Mucosa of descending colon (tissue), 3 donors: ENCODE measurements around the gene CPN1. TPM values are rescaled to one million over a fixed set of nuclear protein-coding genes. Genes with fewer than 3 reads are reported as not detected.

ENCODE experiments used
- ATAC-seq: fragments of 200-7000 bp; cut with Tn5 transposase; one replicate; pipeline ENCODE4 v1.9.1; 2020; ENCODE audit warnings: mild to moderate bottlenecking, moderate library complexity
- DNase-seq, 3 donors: peaks; one replicate each; pipeline ENCODE4 v3.0.0-alpha.2; 2020
- H3K36me3 ChIP-seq: fragments of 200-600 bp; one replicate; pipeline ENCODE4 v1.8.0; 2021; ENCODE audit warnings: low read depth, mild to moderate bottlenecking
- H3K4me1 ChIP-seq: fragments of 200-600 bp; one replicate; pipeline ENCODE4 v1.8.0; 2021; ENCODE audit warnings: low read depth, mild to moderate bottlenecking
- H3K4me3 ChIP-seq: fragments of 200-600 bp; one replicate; pipeline ENCODE4 v1.8.0; 2021; ENCODE audit warnings: mild to moderate bottlenecking
- H3K9me3 ChIP-seq: fragments of 200-600 bp; one replicate; pipeline ENCODE4 v1.8.0; 2021; ENCODE audit warnings: mild to moderate bottlenecking
- CTCF ChIP-seq: fragments of 200-600 bp; IDR thresholded peaks from one replicate; pipeline ENCODE4 v1.8.0; 2022; ENCODE audit warnings: antibody characterized with exemption, mild to moderate bottlenecking
- intact Hi-C, 2 donors: fragments of 100-400 bp; cut with DNase I in 1 of 2; cut with micrococcal nuclease in 1 of 2; formaldehyde crosslinking; loops; one replicate each; pipeline versions ENCODE4 v1.11.0 to v1.11.1; 2022; cut with DNase I, micrococcal nuclease
- total RNA-seq, 3 donors: library from RNA; stranded (reverse); fragmentation: NEBNext Ultra II Directional in 2 of 3; extraction: Animal tissue kit (Norgen Biotek cat#: 25700) in 2 of 3; gene quantifications; one replicate each; pipeline versions ENCODE4 v1.2.1 to v1.2.4, GENCODE V29; 2021 to 2023
- donor health status: DM: no; HTN: no; CAD: no; lungs with moderate emphysema.
- donor health status: DM: no; HTN: no; CAD: no.
- donor health status: DM: no; HTN: yes; CAD: no.

CPN1 gene
- total RNA-seq, 3 donors from 2014 or later = 0.14 TPM; not detected in 2

- DNase-seq (no peak), ATAC-seq (no peak)
- Histone ChIP-seq H3K4me1 (no peaks in the 10 kb centered on the region), H3K36me3 (no peaks in the 10 kb centered on the region), H3K4me3 (no peak overlapping the region), H3K9me3 (no peaks in the 10 kb centered on the region)
- TF ChIP-seq CTCF = no peak
- intact Hi-C loops = no loop called here
Measured at GRCh38 chr10:100021322-100021721, 60.3 kb downstream of the CPN1 start.

DNA sequence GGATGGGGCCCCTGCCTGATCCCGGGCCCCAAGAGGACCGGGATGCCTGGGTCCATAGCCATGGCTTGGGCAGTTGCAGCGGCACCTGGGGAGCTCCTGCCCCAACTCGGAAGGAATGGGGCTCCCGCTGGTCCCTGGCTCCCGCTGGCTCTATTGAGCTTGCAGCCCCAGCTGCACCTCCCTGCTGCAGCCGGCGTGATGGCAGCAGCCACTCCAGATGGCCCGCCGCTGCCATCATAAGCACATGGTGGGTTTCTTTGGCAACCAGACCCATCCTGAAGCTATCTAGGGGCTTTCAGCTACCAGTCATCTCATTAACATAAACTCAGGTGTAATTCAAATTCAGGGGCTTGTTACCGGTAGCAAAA lies 60.8 kb downstream of the CPN1 start:
- Histone ChIP-seq H3K4me1 (no peaks in the 10 kb centered on the region), H3K36me3 (no peaks in the 10 kb centered on the region), H3K4me3 (no peak overlapping the region), H3K9me3 (no peaks in the 10 kb centered on the region)
- intact Hi-C loops = no loop called here
- DNase-seq (no peak), ATAC-seq (no peak)
- TF ChIP-seq CTCF = no peak

- H3K36me3 ChIP-seq = no peaks in the 10 kb centered on the region
- no peak for TF ChIP-seq CTCF
- DNase-seq (no peak), ATAC-seq (peak; percentile 72)
- H3K4me1 ChIP-seq = no peaks in the 10 kb centered on the region
- no peaks in the 10 kb centered on the region for H3K9me3 ChIP-seq
- H3K4me3 ChIP-seq = no peak overlapping the region
- intact Hi-C loops = no loop called here
Measured at GRCh38 chr10:100020142-100020885, 61.4 kb downstream of the CPN1 start.

DNA sequence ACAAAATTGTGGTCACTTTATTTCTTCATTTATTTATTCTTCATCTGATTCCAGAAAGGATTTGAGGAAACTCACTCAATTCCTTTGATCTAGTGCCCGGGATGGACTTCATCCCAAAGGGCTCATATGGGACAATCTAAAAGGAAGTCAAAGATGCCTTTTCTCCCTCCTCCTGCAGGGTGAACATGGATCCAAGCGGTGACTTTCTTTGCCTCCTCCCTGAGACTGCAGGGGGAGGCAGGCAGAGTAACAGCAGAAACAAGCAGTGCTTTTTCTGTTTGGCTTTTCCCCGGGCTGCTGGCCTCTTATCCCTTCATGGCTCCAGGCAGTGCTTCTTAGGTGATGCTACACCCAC lies 61.9 kb downstream of the CPN1 start:
- no peaks in the 10 kb centered on the region for H3K36me3 ChIP-seq
- H3K4me1 ChIP-seq = no peaks in the 10 kb centered on the region
- no peaks in the 10 kb centered on the region for H3K9me3 ChIP-seq
- H3K4me3 ChIP-seq = no peak overlapping the region
- intact Hi-C loops = no loop called here
- DNase-seq (no peak), ATAC-seq (peak; percentile 58)
- TF ChIP-seq CTCF = no peak

GRCh38 chr10:100014071-100014762 lies 67.5 kb downstream of the CPN1 start:
- Histone ChIP-seq H3K4me1 (no peaks in the 10 kb centered on the region), H3K9me3 (no peaks in the 10 kb centered on the region), H3K36me3 (no peaks in the 10 kb centered on the region), H3K4me3 (no peak overlapping the region)
- no peak for TF ChIP-seq CTCF
- DNase-seq = no peak
- no peak for ATAC-seq
- intact Hi-C loops = no loop called here
